H1 (cell line): ENCODE measurements around the gene VAT1L. TPM values are rescaled to one million over a fixed set of nuclear protein-coding genes. Genes with fewer than 3 reads are reported as not detected.

Experiments
- CTCF ChIA-PET: fragments of 300-600 bp; sonication (Branson Sonifier 250); formaldehyde crosslinking; loops from one replicate; lab custom pipeline; 2021; ENCODE audit not compliant: partially characterized antibody; lab: Charles Lee
- POLR2A ChIA-PET: fragments of 300-600 bp; sonication (Branson Sonifier 250); formaldehyde crosslinking; loops from one replicate; lab custom pipeline; 2021; ENCODE audit warnings: inconsistent platforms; ENCODE audit not compliant: partially characterized antibody; lab: Charles Lee
- DNase-seq, 2 experiments: peaks; one replicate each; pipeline versions ENCODE4 v3.0.0 to v3.0.0-alpha.2; 2010 to 2022; ENCODE audit warnings: low spot score in 2 of 2, low read depth in 1 of 2, mixed read lengths in 1 of 2
- FAIRE-seq: peaks from 2 replicates; lab custom pipeline; 2011; peaks lifted over from hg19 to GRCh38; lab: Jason Lieb, UNC
- H2AFZ ChIP-seq: 2 replicates; pipeline ENCODE4 v1.8.1; 2012; ENCODE audit warnings: low read length, inconsistent platforms
- H2AK5ac ChIP-seq: 2 replicates; pipeline ENCODE4 v1.6.1; 2013; ENCODE audit warnings: low read depth, low read length
- H2BK120ac ChIP-seq: replicated peaks from 2 replicates; pipeline ENCODE3; 2013; ENCODE audit warnings: low read depth, low read length, inconsistent platforms
- H2BK12ac ChIP-seq: 2 replicates; pipeline ENCODE4 v1.6.1; 2013; ENCODE audit warnings: low read depth, low read length
- H2BK15ac ChIP-seq: 2 replicates; pipeline ENCODE4 v1.6.1; 2013; ENCODE audit warnings: low read length
- H2BK20ac ChIP-seq: 2 replicates; pipeline ENCODE4 v1.6.1; 2013; ENCODE audit warnings: low read length
- H2BK5ac ChIP-seq: 2 replicates; pipeline ENCODE4 v1.6.1; 2013; ENCODE audit warnings: low read depth, low read length
- H3K14ac ChIP-seq: 2 replicates; pipeline ENCODE4 v1.6.1; 2013; ENCODE audit warnings: inconsistent platforms; ENCODE audit not compliant: insufficient read length
- H3K18ac ChIP-seq: 2 replicates; pipeline ENCODE4 v1.6.1; 2013; ENCODE audit warnings: low read length; ENCODE audit errors: extremely low read depth
- H3K23ac ChIP-seq: 2 replicates; pipeline ENCODE4 v1.6.1; 2013; ENCODE audit warnings: inconsistent platforms; ENCODE audit not compliant: insufficient read length
- H3K23me2 ChIP-seq: 2 replicates; pipeline ENCODE4 v1.6.1; 2013; ENCODE audit warnings: low read depth, low read length
- H3K27ac ChIP-seq: 2 replicates; pipeline ENCODE4 v1.6.1; 2011; ENCODE audit warnings: low read depth, low read length, inconsistent platforms
- H3K27me3 ChIP-seq, 4 experiments: replicated peaks in 1 of 4; 1 replicate in 1 of 4; 2 replicates in 3 of 4; pipeline versions ENCODE4 v1.6.1 to v1.8.1; 2011 to 2013; ENCODE audit warnings: low read length in 3 of 4, mild to moderate bottlenecking in 3 of 4, inconsistent platforms in 2 of 4, mixed read lengths in 2 of 4, moderate library complexity in 1 of 4; ENCODE audit not compliant: control insufficient read depth in 3 of 4, insufficient read depth in 3 of 4; ENCODE audit errors: extremely low read depth in 1 of 4
- H3K36me3 ChIP-seq, 4 experiments: 2 replicates each; pipeline versions ENCODE4 v1.6.1 to v1.8.1; 2011 to 2013; ENCODE audit warnings: mild to moderate bottlenecking in 4 of 4, low read length in 3 of 4, moderate library complexity in 2 of 4, control low read depth in 1 of 4, inconsistent platforms in 1 of 4; ENCODE audit not compliant: insufficient read depth in 4 of 4, control insufficient read depth in 2 of 4
- H3K4ac ChIP-seq: replicated peaks from 2 replicates; pipeline ENCODE3; 2013; ENCODE audit warnings: low read length, low read depth, mixed read lengths, inconsistent platforms; ENCODE audit not compliant: insufficient read length
- H3K4me1 ChIP-seq, 4 experiments: replicated peaks in 1 of 4; 1 replicate in 1 of 4; 2 replicates in 3 of 4; pipeline versions ENCODE4 v1.6.1 to v1.8.1; 2011 to 2013; ENCODE audit warnings: low read length in 3 of 4, inconsistent platforms in 2 of 4, mixed read lengths in 1 of 4; ENCODE audit not compliant: insufficient read depth in 4 of 4, control insufficient read depth in 3 of 4
- H3K4me2 ChIP-seq, 2 experiments: 2 replicates each; pipeline versions ENCODE4 v1.6.1 to v1.8.1; 2011 to 2013; ENCODE audit warnings: low read depth in 2 of 2, low read length in 2 of 2, control low read depth in 1 of 2, inconsistent platforms in 1 of 2, mild to moderate bottlenecking in 1 of 2; ENCODE audit not compliant: insufficient read depth in 1 of 2
- H3K4me3 ChIP-seq, 4 experiments: fragments of 200-600, 300-600 bp in 1 of 4; sonication (generic), shearing (Covaris generic), sonication (Bioruptor Twin) in 1 of 4; 2 replicates each; pipeline versions ENCODE4 v1.5.1 to v1.8.1; 2011 to 2016; ENCODE audit warnings: low read length in 4 of 4, low read depth in 3 of 4, control low read depth in 2 of 4, inconsistent platforms in 2 of 4, mild to moderate bottlenecking in 2 of 4, mixed read lengths in 1 of 4, moderate library complexity in 1 of 4; ENCODE audit not compliant: insufficient read depth in 2 of 4; ENCODE audit errors: extremely low read depth in 1 of 4
- H3K56ac ChIP-seq: replicated peaks from 2 replicates; pipeline ENCODE3; 2013; ENCODE audit warnings: low read depth, mild to moderate bottlenecking, mixed read lengths, low read length, inconsistent platforms; ENCODE audit not compliant: insufficient read length
- H3K79me1 ChIP-seq: 2 replicates; pipeline ENCODE4 v1.6.1; 2013; ENCODE audit warnings: low read depth, low read length, control low read depth
- H3K79me2 ChIP-seq, 2 experiments: 2 replicates each; pipeline versions ENCODE4 v1.6.1 to v1.8.1; 2012 to 2013; ENCODE audit warnings: low read length in 2 of 2, mild to moderate bottlenecking in 2 of 2, inconsistent platforms in 1 of 2; ENCODE audit not compliant: insufficient read depth in 2 of 2, control insufficient read depth in 1 of 2
- H3K9ac ChIP-seq, 4 experiments: replicated peaks in 1 of 4; 1 replicate in 1 of 4; 2 replicates in 3 of 4; pipeline versions ENCODE4 v1.6.1 to v1.8.1; 2011 to 2013; ENCODE audit warnings: low read depth in 3 of 4, low read length in 3 of 4, control low read depth in 2 of 4, mild to moderate bottlenecking in 2 of 4, moderate library complexity in 2 of 4, inconsistent platforms in 1 of 4; ENCODE audit errors: extremely low read depth in 1 of 4
- H3K9me3 ChIP-seq, 2 experiments: 2 replicates each; pipeline versions ENCODE4 v1.6.1 to v1.8.1; 2012 to 2013; ENCODE audit warnings: mild to moderate bottlenecking in 2 of 2, moderate library complexity in 2 of 2, control low read depth in 1 of 2, inconsistent platforms in 1 of 2, low read depth in 1 of 2, low read length in 1 of 2, mixed read lengths in 1 of 2; ENCODE audit not compliant: insufficient read depth in 2 of 2
- H4K20me1 ChIP-seq, 2 experiments: replicated peaks in 1 of 2; 2 replicates each; pipeline versions ENCODE3 to v1.8.1; 2011 to 2013; ENCODE audit warnings: inconsistent platforms in 2 of 2, low read length in 2 of 2, mild to moderate bottlenecking in 1 of 2; ENCODE audit not compliant: insufficient read depth in 2 of 2, control insufficient read depth in 1 of 2
- H4K5ac ChIP-seq: 2 replicates; pipeline ENCODE4 v1.6.1; 2013; ENCODE audit warnings: low read length, low read depth, mixed read lengths, inconsistent platforms; ENCODE audit not compliant: insufficient read length
- H4K8ac ChIP-seq: 2 replicates; pipeline ENCODE4 v1.8.0; 2013; ENCODE audit warnings: mild to moderate bottlenecking, moderate library complexity, low read length, inconsistent platforms; ENCODE audit not compliant: insufficient read depth; ENCODE audit errors: extremely low read depth
- H4K91ac ChIP-seq: replicated peaks from 2 replicates; pipeline ENCODE3; 2013; ENCODE audit warnings: low read length, mixed read lengths, inconsistent platforms; ENCODE audit not compliant: insufficient read length
- GTF2F1 ChIP-seq: IDR thresholded peaks from 2 replicates; pipeline ENCODE4 v1.6.1; 2012; ENCODE audit warnings: low read depth, low read length, improper control_type of control experiment, borderline replicate concordance
- HDAC6 ChIP-seq: IDR thresholded peaks from one replicate; pipeline ENCODE4 v1.7.1; 2012; ENCODE audit warnings: low read depth, mild to moderate bottlenecking, inconsistent platforms, low read length, moderate library complexity
- WGBS, 2 experiments: shearing (Covaris generic) in 1 of 2; methylation state at CpG; one replicate each; pipeline versions ENCODE4 v1.1.6 to v1.1.7; 2013 to 2015; ENCODE audit warnings: low lambda C conversion rate in 2 of 2, mixed read lengths in 2 of 2, inconsistent platforms in 1 of 2, low coverage in 1 of 2, missing lambda C conversion rate in 1 of 2; ENCODE audit not compliant: insufficient replicate concordance in 2 of 2, insufficient coverage in 1 of 2, insufficient read length in 1 of 2; ENCODE audit errors: extremely low coverage in 1 of 2, missing lambda C conversion rate in 1 of 2; 5-methylcytosine and 5-hydroxymethylcytosine counted together
- polyA plus RNA-seq, 7 experiments: library from polyadenylated mRNA; depleted of rRNA in 3 of 7; stranded (reverse) in 5 of 7; unstranded in 2 of 7; fragments of >200 nt in 5 of 7; fragments of 200-250 nt in 2 of 7; gene quantifications; 1 replicate in 5 of 7; 2 replicates in 1 of 7; 4 replicates in 1 of 7; pipeline versions ENCODE4 v1.2.1 to v1.2.3, GENCODE V29; 2011 to 2013; ENCODE audit warnings: missing spikeins in 2 of 7, mixed read lengths in 2 of 7
- total RNA-seq: library from RNA; stranded (reverse); fragmentation: NEBNext Ultra II Directional; extraction: Animal tissue kit (Norgen Biotek cat#: 25700); gene quantifications from 2 replicates; pipeline ENCODE4 v1.2.1, GENCODE V29; 2021

The VAT1L gene
- total and polyA plus RNA-seq, 2 of the 8 experiments (the other 6 are each of a cell fraction or from before 2014, with no cell fraction given) = 46.3 to 48.2 TPM

DNA sequence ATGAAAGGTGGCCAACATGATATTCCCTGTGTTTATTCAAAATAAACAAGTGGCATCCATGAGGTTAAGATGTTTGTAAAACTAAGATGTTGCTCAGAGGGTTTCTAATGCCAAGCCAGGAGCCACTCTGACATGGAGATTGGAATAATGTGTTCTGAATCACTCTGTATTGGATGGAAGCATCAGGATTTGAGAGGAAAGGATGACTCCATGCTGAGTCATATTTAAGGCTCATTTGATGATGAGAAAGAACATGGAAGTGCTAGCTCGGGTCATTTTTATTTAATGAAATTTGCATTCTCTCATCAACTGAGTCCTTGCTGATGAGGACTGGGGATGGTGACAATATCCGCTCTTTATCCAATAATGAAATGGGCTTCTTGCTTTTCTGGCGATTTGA, 6.2 kb downstream of the VAT1L start:
- Histone ChIP-seq H3K36me3 (no peaks in the 10 kb centered on the region; a peak in 1 of 8 replicates), H2BK15ac (no peak overlapping the region), H3K4me3 (no peak overlapping the region), H3K23ac (no peak overlapping the region), H3K4me1 (no peaks in the 10 kb centered on the region; a peak in 4 of 7 replicates), H2AK5ac (no peak overlapping the region), H3K9me3 (no peaks in the 10 kb centered on the region), H2BK12ac (no peak overlapping the region)
- no peak for FAIRE-seq
- CTCF ChIA-PET = no interaction called here
- DNase-seq = no peak
- TF ChIP-seq HDAC6 (no peak), GTF2F1 (no peak)
- TF ChIP-seq, all 59 proteins: peak for 0
- no peak overlapping the region for H3K27ac ChIP-seq
- H4K8ac ChIP-seq = no peak overlapping the region
- H2AFZ ChIP-seq = no peak overlapping the region
- H2BK120ac ChIP-seq = no peak overlapping the region
- no peaks in the 10 kb centered on the region; the same call in 1 of the 2 replicates for H3K79me1 ChIP-seq
- no peak overlapping the region for H3K9ac ChIP-seq
- H2BK20ac ChIP-seq = no peak overlapping the region
- no peak overlapping the region for H3K4ac ChIP-seq
- H3K14ac ChIP-seq = no peak overlapping the region
- peaks cover 6 to 66% of the 10 kb centered on the region in 2 experiments; a peak in 2 of 4 replicates for H3K79me2 ChIP-seq
- WGBS, 2 experiments = 91% methylated on average over 3 of the region's 3 CpGs; no CpG with 5 or more reads in 1 of the 2 experiments
- peaks cover 0 to 4% of the 10 kb centered on the region in 2 experiments for H4K20me1 ChIP-seq
- POLR2A ChIA-PET = no interaction called here
- H3K23me2 ChIP-seq = peaks cover 5% of the 10 kb centered on the region
- H4K91ac ChIP-seq = no peak overlapping the region
- no peak overlapping the region for H3K4me2 ChIP-seq
- H3K56ac ChIP-seq = no peak overlapping the region
- H2BK5ac ChIP-seq = no peak overlapping the region
- no peak overlapping the region for H4K5ac ChIP-seq
- H3K27me3 ChIP-seq = peaks cover 0 to 3% (median under 1%) of the 10 kb centered on the region in 4 experiments; a peak in 4 of 7 replicates
- H3K18ac ChIP-seq = no peak overlapping the region
